Fibroblast of skin of left quadriceps (primary cell): ENCODE measurements around the gene LMAN1L.

Source experiments
- DNase-seq, 2 experiments: peaks; one replicate each; pipeline ENCODE4 v3.0.0-alpha.2; 2013; ENCODE audit warnings: low read depth in 2 of 2

LMAN1L gene

GRCh38 chr15:74857671-74858368 lies 45.2 kb downstream of the LMAN1L start:
- no peak for DNase-seq

GRCh38 chr15:74858369-74858740 lies 45.7 kb downstream of the LMAN1L start:
- no peak for DNase-seq

GRCh38 chr15:74863239-74864056 lies 50.8 kb downstream of the LMAN1L start:
- no peak for DNase-seq

- DNase-seq, result no peak
Measured at GRCh38 chr15:74864296-74864695, 51.7 kb downstream of the LMAN1L start.

- DNase-seq, result no peak
Measured at GRCh38 chr15:74865316-74865715, 52.7 kb downstream of the LMAN1L start.

- no peak for DNase-seq
Measured at GRCh38 chr15:74866090-74866489, 53.5 kb downstream of the LMAN1L start.

- no peak for DNase-seq
Measured at GRCh38 chr15:74867466-74868038, 54.9 kb downstream of the LMAN1L start.

GRCh38 chr15:74868059-74868458 lies 55.4 kb downstream of the LMAN1L start:
- DNase-seq, result no peak

- DNase-seq, result no peak
Measured at GRCh38 chr15:74869372-74869725, 56.7 kb downstream of the LMAN1L start.

- no peak for DNase-seq
Measured at GRCh38 chr15:74869726-74870407, 57.2 kb downstream of the LMAN1L start.

- no peak for DNase-seq
Measured at GRCh38 chr15:74870436-74871215, 58.0 kb downstream of the LMAN1L start.

GRCh38 chr15:74872702-74873035 lies 60.0 kb downstream of the LMAN1L start:
- no peak for DNase-seq

- DNase-seq, result peak; percentile 86 to 89
Measured at GRCh38 chr15:74873036-74873755, 60.6 kb downstream of the LMAN1L start, which contains the start of gene SCAMP2. SCAMP2 (minus strand) TSS chr15:74873365; CDS start chr15:74873255, 110 bp downstream.

GRCh38 chr15:74873756-74874424 lies 61.3 kb downstream of the LMAN1L start:
- no peak for DNase-seq
